Esophagus muscularis mucosa (tissue), 4 donors: ENCODE measurements around the gene PADI2. TPM values are rescaled to one million over a fixed set of nuclear protein-coding genes. Genes with fewer than 3 reads are reported as not detected.
A peak's percentile ranks its signal among the peaks of the same experiment; 100 is the strongest.

Source experiments
- DNase-seq: peaks from one replicate; pipeline ENCODE4 v3.0.0-alpha.2; 2017; ENCODE audit errors: extremely low spot score
- H3K27ac ChIP-seq, 4 donors: fragments of 200-600 bp; sonication (generic); replicated peaks in 1 of 4; 1 replicate in 3 of 4; 2 replicates in 1 of 4; pipeline ENCODE4 v1.5.1; 2016 to 2019; ENCODE audit warnings: mild to moderate bottlenecking in 1 of 4
- H3K27me3 ChIP-seq, 4 donors: fragments of 200-600 bp; sonication (generic); one replicate each; pipeline versions ENCODE4 v1.5.1 to v1.6.0; 2016 to 2019
- H3K36me3 ChIP-seq, 4 donors: fragments of 200-600 bp; sonication (generic); one replicate each; pipeline ENCODE4 v1.5.1; 2016 to 2019
- H3K4me1 ChIP-seq, 4 donors: fragments of 200-600 bp; sonication (generic); one replicate each; pipeline ENCODE4 v1.5.1; 2016 to 2019
- H3K4me3 ChIP-seq, 4 donors: fragments of 200-600 bp; sonication (generic); 1 replicate in 2 of 4; 2 replicates in 2 of 4; pipeline ENCODE4 v1.5.1; 2016 to 2019; ENCODE audit warnings: mild to moderate bottlenecking in 4 of 4, moderate library complexity in 1 of 4
- H3K9me3 ChIP-seq, 4 donors: fragments of 200-600 bp; sonication (generic); 1 replicate in 3 of 4; 2 replicates in 1 of 4; pipeline ENCODE4 v1.5.1; 2016 to 2019
- CTCF ChIP-seq, 3 experiments: fragments of 200-600 bp in 2 of 3; fragments of 450-650 bp in 1 of 3; sonication (generic) in 2 of 3; IDR thresholded peaks; one replicate each; pipeline ENCODE4 v1.5.1; 2017 to 2019; ENCODE audit warnings: antibody characterized with exemption in 3 of 3, mild to moderate bottlenecking in 2 of 3, moderate library complexity in 1 of 3
- EP300 ChIP-seq: sonication (generic); formaldehyde crosslinking; IDR thresholded peaks from one replicate; pipeline ENCODE4 v1.6.1; 2017; ENCODE audit warnings: antibody characterized with exemption
- POLR2A ChIP-seq: fragments of 450-650 bp; IDR thresholded peaks from one replicate; pipeline ENCODE4 v1.6.1; 2017; ENCODE audit warnings: antibody characterized with exemption, moderate library complexity, mild to moderate bottlenecking, low read depth
- POLR2AphosphoS5 ChIP-seq, 2 donors: sonication (generic); formaldehyde crosslinking; IDR thresholded peaks; one replicate each; pipeline ENCODE4 v1.6.1; 2017; ENCODE audit warnings: antibody characterized with exemption in 2 of 2
- whole genome bisulfite sequencing: methylation state at CpG from one replicate; pipeline ENCODE4 v1.1.5; 2018; 5-methylcytosine and 5-hydroxymethylcytosine counted together
- intact Hi-C: fragments of 100-400 bp; cut with DNase I; formaldehyde crosslinking; loops from one replicate; pipeline ENCODE4 v1.15.1; 2023
- total RNA-seq, 4 donors: library from RNA; depleted of rRNA; stranded (reverse); fragments of >200 nt; gene quantifications; one replicate each; pipeline versions ENCODE4 v1.1.0 to v1.2.1, GENCODE V29; 2016

The PADI2 gene
- total RNA-seq, 4 donors from 2014 or later: 0.39 to 2.0 (median 0.65) TPM

GRCh38 chr1:17125756-17126237 is 6.5 kb upstream of the PADI2 start:
- Histone ChIP-seq H3K27ac (no peak overlapping the region), H3K4me1 (peaks cover 9 to 15% (median 13%) of the 10 kb centered on the region in 4 donors), H3K4me3 (peak overlapping the region in 1 of 4 donors; percentile 31), H3K9me3 (no peaks in the 10 kb centered on the region), H3K27me3 (peaks cover 0 to 16% (median 0%) of the 10 kb centered on the region in 4 donors), H3K36me3 (no peaks in the 10 kb centered on the region)
- DNase-seq: peak; percentile 95
- TF ChIP-seq CTCF (IDR thresholded peaks at IDR 0.05) (peak; percentile 91 to 98 (median 94)), EP300 (no peak)
- intact Hi-C loops: loop anchor here (1.0 to 10.0 kb wide), 2 partner anchors 112 to 209 kb away; no protein-coding TSS in a partner anchor
- 18% methylated on average over 13 of the region's 16 CpGs for WGBS

DNA sequence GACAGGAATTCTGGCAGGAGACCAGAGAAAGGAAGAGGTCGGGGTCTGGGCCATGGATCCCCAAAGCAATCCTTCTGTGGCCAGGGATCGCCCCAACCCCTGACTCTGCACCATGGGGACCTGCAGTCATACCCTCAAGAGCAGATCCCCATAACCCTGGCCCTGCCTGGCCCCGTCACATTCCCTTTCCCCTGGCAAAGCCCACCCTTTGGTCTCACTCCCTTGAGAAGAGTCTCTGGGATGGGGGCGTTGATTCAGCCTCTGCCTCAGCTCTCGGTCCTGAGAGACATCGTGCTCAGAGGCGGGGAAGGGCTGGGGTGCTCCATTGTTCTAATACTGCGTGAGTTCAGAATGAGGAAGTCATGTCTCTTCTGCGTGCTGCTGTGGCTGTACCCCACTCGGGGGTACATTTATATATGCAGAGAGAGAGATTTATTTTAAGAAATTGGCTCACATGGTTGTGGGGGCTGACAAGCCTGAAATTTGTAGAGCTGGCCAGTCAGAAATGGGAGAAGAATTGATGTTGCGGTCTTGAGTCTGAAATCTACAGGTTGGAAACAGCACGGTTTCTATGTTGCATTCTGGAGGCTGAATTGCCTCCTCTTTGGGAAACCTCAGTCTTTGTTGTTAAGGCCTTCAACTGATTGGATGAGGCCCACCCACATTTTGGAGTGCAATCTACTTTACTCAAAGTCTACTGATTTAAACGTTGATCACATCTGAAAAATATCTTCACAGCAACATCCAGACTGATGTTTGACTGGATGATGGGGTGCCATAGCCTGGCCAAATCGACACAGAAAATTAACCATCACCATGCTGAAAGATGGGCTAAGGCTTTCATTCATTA is 4.2 kb upstream of the PADI2 start:
- no peak overlapping the region for H3K27ac ChIP-seq
- H3K4me3 ChIP-seq: no peak overlapping the region
- DNase-seq: no peak
- no peaks in the 10 kb centered on the region for H3K9me3 ChIP-seq
- peaks cover 19 to 24% (median 24%) of the 10 kb centered on the region in 4 donors for H3K4me1 ChIP-seq
- no peaks in the 10 kb centered on the region for H3K36me3 ChIP-seq
- TF ChIP-seq CTCF (IDR thresholded peaks at IDR 0.05): no peak
- TF ChIP-seq EP300: no peak
- no peak for TF ChIP-seq POLR2AphosphoS5 (IDR thresholded peaks at IDR 0.05)
- TF ChIP-seq POLR2A: no peak
- H3K27me3 ChIP-seq: peaks cover 0 to 36% (median 11%) of the 10 kb centered on the region in 4 donors
- 75% methylated on average over 14 of the region's 14 CpGs for WGBS
- intact Hi-C loops: loop anchor here (10.0 kb wide), 1 partner anchor 211 kb away; no protein-coding TSS in a partner anchor

- Histone ChIP-seq H3K4me3 (no peak overlapping the region), H3K27ac (no peak overlapping the region), H3K36me3 (no peaks in the 10 kb centered on the region), H3K9me3 (no peaks in the 10 kb centered on the region), H3K4me1 (peaks cover 19 to 25% (median 22%) of the 10 kb centered on the region in 4 donors), H3K27me3 (peaks cover 0 to 44% (median 16%) of the 10 kb centered on the region in 4 donors)
- TF ChIP-seq EP300: no peak
- TF ChIP-seq CTCF (IDR thresholded peaks at IDR 0.05): no peak
- no peak for TF ChIP-seq POLR2A
- TF ChIP-seq POLR2AphosphoS5 (IDR thresholded peaks at IDR 0.05): no peak
- WGBS: 37% methylated on average over 9 of the region's 9 CpGs
- DNase-seq: no peak
- intact Hi-C loops: loop anchor here (10.0 kb wide), 1 partner anchor 212 kb away; no protein-coding TSS in a partner anchor
Observed at GRCh38 chr1:17122521-17123164, 3.4 kb upstream of the PADI2 start.

DNA sequence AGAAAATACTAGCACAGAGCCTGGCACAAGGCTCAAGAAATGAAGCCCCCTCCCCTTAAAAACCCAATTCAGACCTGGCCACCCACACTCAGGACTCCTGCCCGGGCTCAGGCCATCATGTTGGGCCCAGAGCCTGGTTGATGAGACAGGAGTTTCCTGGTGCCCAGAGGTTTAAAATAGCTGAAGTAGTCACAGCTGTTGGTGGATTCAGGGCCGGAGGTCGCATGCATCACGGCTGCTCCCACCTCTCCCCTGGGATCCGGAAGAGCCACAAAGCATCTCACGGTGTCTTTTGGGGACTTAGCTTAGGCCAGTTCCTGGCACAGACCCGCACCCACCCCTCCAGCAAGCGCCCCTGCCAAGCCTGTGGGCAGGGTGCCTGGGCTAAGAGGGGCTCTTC is 2.6 kb upstream of the PADI2 start:
- intact Hi-C loops: loop anchor here (10.0 kb wide), 1 partner anchor 213 kb away; no protein-coding TSS in a partner anchor
- TF ChIP-seq POLR2AphosphoS5 (IDR thresholded peaks at IDR 0.05): no peak
- no peak for DNase-seq
- H3K36me3 ChIP-seq: no peaks in the 10 kb centered on the region
- H3K9me3 ChIP-seq: no peaks in the 10 kb centered on the region
- peaks cover 0 to 52% (median 18%) of the 10 kb centered on the region in 4 donors for H3K27me3 ChIP-seq
- peaks cover 19 to 25% (median 22%) of the 10 kb centered on the region in 4 donors for H3K4me1 ChIP-seq
- no peak overlapping the region for H3K4me3 ChIP-seq
- H3K27ac ChIP-seq: no peak overlapping the region
- 71% methylated on average over 4 of the region's 8 CpGs for WGBS
